Heart left ventricle (tissue), 16 donors: ENCODE results near the gene TNS1. TPM values are rescaled to one million over a fixed set of nuclear protein-coding genes. Genes with fewer than 3 reads are reported as not detected.
A peak's percentile ranks its signal among the peaks of the same experiment; 100 is the strongest.

ENCODE experiments used
- ATAC-seq, 4 donors: fragments of 200-7000 bp; cut with Tn5 transposase; one replicate each; pipeline ENCODE4 v1.9.1; 2020 to 2022; ENCODE audit warnings: moderate library complexity in 4 of 4, mild to moderate bottlenecking in 3 of 4, moderate number of reproducible peaks in 1 of 4
- DNase-seq, 5 donors: peaks; one replicate each; pipeline ENCODE4 v3.0.0-alpha.2; 2020
- H3K27ac ChIP-seq, 12 donors: fragments of 200-600 bp; sonication (generic) in 4 of 12; one replicate each; pipeline versions ENCODE4 v1.5.0 to v1.8.0; 2016 to 2022; ENCODE audit warnings: mild to moderate bottlenecking in 2 of 12
- H3K27me3 ChIP-seq, 9 donors: fragments of 200-600 bp; sonication (generic) in 2 of 9; one replicate each; pipeline versions ENCODE4 v1.5.1 to v1.8.0; 2016 to 2022; ENCODE audit warnings: mild to moderate bottlenecking in 3 of 9
- H3K36me3 ChIP-seq, 9 donors: fragments of 200-600 bp; sonication (generic) in 2 of 9; one replicate each; pipeline versions ENCODE4 v1.5.0 to v1.8.0; 2018 to 2022; ENCODE audit warnings: mild to moderate bottlenecking in 2 of 9
- H3K4me1 ChIP-seq, 12 donors: fragments of 200-600 bp; sonication (generic) in 4 of 12; one replicate each; pipeline versions ENCODE4 v1.5.0 to v1.8.0; 2016 to 2022; ENCODE audit warnings: mild to moderate bottlenecking in 3 of 12
- H3K4me3 ChIP-seq, 12 donors: fragments of 200-600 bp; sonication (generic) in 4 of 12; one replicate each; pipeline versions ENCODE4 v1.5.0 to v1.8.0; 2017 to 2022; ENCODE audit warnings: mild to moderate bottlenecking in 9 of 12, moderate library complexity in 4 of 12
- H3K9me3 ChIP-seq, 12 donors: fragments of 200-600 bp; sonication (generic) in 4 of 12; one replicate each; pipeline versions ENCODE4 v1.5.0 to v1.8.0; 2016 to 2022; ENCODE audit warnings: mild to moderate bottlenecking in 1 of 12
- CTCF ChIP-seq, 12 donors: fragments of 200-600 bp; sonication (generic) in 4 of 12; IDR thresholded peaks; one replicate each; pipeline versions ENCODE4 v1.5.0 to v1.8.0; 2018 to 2022; ENCODE audit warnings: antibody characterized with exemption in 12 of 12, mild to moderate bottlenecking in 5 of 12
- POLR2A ChIP-seq, 2 donors: fragments of 450-650 bp; IDR thresholded peaks; one replicate each; pipeline ENCODE4 v1.6.1; 2017; ENCODE audit warnings: antibody characterized with exemption in 2 of 2, mild to moderate bottlenecking in 2 of 2, moderate library complexity in 2 of 2
- WGBS, 4 donors: extraction: QIAGEN DNeasy Blood & Tissue Kit in 2 of 4; methylation state at CpG; one replicate each; pipeline versions ENCODE4 v1.1.5 to v1.1.7; 2013 to 2018; 5-methylcytosine and 5-hydroxymethylcytosine counted together
- intact Hi-C, 10 donors: fragments of 100-400 bp; cut with DNase I; formaldehyde crosslinking; loops; one replicate each; pipeline versions ENCODE4 v1.11.1 to v1.14.2; 2022
- polyA plus RNA-seq, 2 donors: library from polyadenylated mRNA; stranded (reverse); fragments of 200-250 nt; gene quantifications; one replicate each; pipeline ENCODE4 v1.2.3, GENCODE V29; 2013
- total RNA-seq, 9 donors: library from RNA; depleted of rRNA in 2 of 9; stranded (reverse); fragments of >200 nt in 2 of 9; fragmentation: NEBNext Ultra II Directional in 3 of 9; extraction: Animal tissue kit (Norgen Biotek cat#: 25700) in 3 of 9; gene quantifications; one replicate each; pipeline versions ENCODE4 v1.1.0 to v1.2.4, GENCODE V29; 2016 to 2023
- donor health status: ischemic (EF 13 %, LVEDD 7.1; RV severe dilation, severe dysfunction).
- donor health status: healthy with polysubstance abuse.
- donor health status: DM: no; HTN: yes; CAD: no.
- donor health status: DM: no; HTN: no; CAD: no.
- donor health status: ischemic (EF 25% LVEDD 6.9; RV normal size, moderate dysfunction).
- donor health status: ischemic (EF 25% LVEDD 5.7; RV mildly dilated, moderate dysfunction).
- donor health status: healthy.
- donor health status: DM: yes; HTN: yes; CAD: no.
- donor health status: ischemic (EF 35%, LVEDD 5.7; RV mildly dilated, moderate dysfunction).
- donor health status: nonischemic (EF 11% LVEDD 7.7; RV severe dilation, severe dysfunction).
- donor health status: DM: yes; HTN: yes; CAD: no.
- donor health status: PGD.
- donor health status: ischemic (EF 29% LVEDD 5.4; RV normal size, mild dysfunction).
- donor health status: nonischemic (EF 23%, LVEDD 6.1; RV moderate dilation, normal function).

The TNS1 gene
- total and polyA plus RNA-seq, 11 donors: 243 to 899 (median 669) TPM

GRCh38 chr2:217755027-217755745 lies 247.6 kb downstream of the TNS1 start:
- H3K4me1 ChIP-seq: peaks cover 0 to 28% (median 7%) of the 10 kb centered on the region in 12 donors
- no peaks in the 10 kb centered on the region for H3K9me3 ChIP-seq
- intact Hi-C loops: loop anchor here in 9 of 10 donors (5.0 to 10.0 kb wide), 9 partner anchors 43 to 1240 kb away; no protein-coding TSS in a partner anchor
- ATAC-seq (no peak), DNase-seq (no peak)
- WGBS, 4 donors: 66 to 77% (median 73%) methylated on average over 5 of the region's 5 CpGs
- H3K27ac ChIP-seq: peak overlapping the region in 1 of 12 donors; percentile 53
- peaks cover 0 to 2% (median 0%) of the 10 kb centered on the region in 9 donors for H3K36me3 ChIP-seq
- TF ChIP-seq POLR2A (IDR thresholded peaks at IDR 0.05) (no peak), CTCF (IDR thresholded peaks at IDR 0.05) (no peak)
- H3K27me3 ChIP-seq: peaks cover 0 to 6% (median 0%) of the 10 kb centered on the region in 9 donors
- H3K4me3 ChIP-seq: no peak overlapping the region

GRCh38 chr2:217753460-217754200 lies 249.2 kb downstream of the TNS1 start:
- peaks cover 0 to 6% (median 0%) of the 10 kb centered on the region in 9 donors for H3K27me3 ChIP-seq
- ATAC-seq (no peak), DNase-seq (no peak)
- H3K4me1 ChIP-seq: peaks cover 0 to 38% (median 13%) of the 10 kb centered on the region in 12 donors
- peak overlapping the region in 3 of 12 donors; percentile 53 to 59 (median 54) for H3K27ac ChIP-seq
- TF ChIP-seq CTCF (IDR thresholded peaks at IDR 0.05) (no peak), POLR2A (IDR thresholded peaks at IDR 0.05) (no peak)
- peaks cover 0 to 2% (median 0%) of the 10 kb centered on the region in 9 donors for H3K36me3 ChIP-seq
- H3K4me3 ChIP-seq: no peak overlapping the region
- intact Hi-C loops: loop anchor here in 4 of 10 donors (5.0 to 10.0 kb wide), 5 partner anchors 99 to 1239 kb away; no protein-coding TSS in a partner anchor
- no peaks in the 10 kb centered on the region for H3K9me3 ChIP-seq
- 74 to 81% (median 77%) methylated on average over 9 of the region's 9 CpGs for WGBS, 4 donors

- no peak overlapping the region for H3K4me3 ChIP-seq
- TF ChIP-seq CTCF (IDR thresholded peaks at IDR 0.05) (no peak), POLR2A (IDR thresholded peaks at IDR 0.05) (no peak)
- H3K9me3 ChIP-seq: no peaks in the 10 kb centered on the region
- DNase-seq (no peak), ATAC-seq (no peak)
- intact Hi-C loops: loop anchor here in 4 of 10 donors (5.0 to 10.0 kb wide), 5 partner anchors 98 to 1238 kb away; no protein-coding TSS in a partner anchor
- no peaks in the 10 kb centered on the region for H3K36me3 ChIP-seq
- peak overlapping the region in 2 of 12 donors; percentile 29 to 54 for H3K27ac ChIP-seq
- H3K27me3 ChIP-seq: peaks cover 0 to 6% (median 0%) of the 10 kb centered on the region in 9 donors
- H3K4me1 ChIP-seq: peaks cover 0 to 38% (median 13%) of the 10 kb centered on the region in 12 donors
- WGBS, 4 donors: 85 to 87% (median 87%) methylated on average over 10 of the region's 10 CpGs
Observed at GRCh38 chr2:217752714-217753459, 249.9 kb downstream of the TNS1 start.
